ENCODE results near the gene DUSP5.
"Not testable (repeated sequence)": the region's sequence is repeated elsewhere in the genome, so short reads cannot be mapped to it uniquely, and the experiment has no call there.

The DUSP5 gene, protein sequence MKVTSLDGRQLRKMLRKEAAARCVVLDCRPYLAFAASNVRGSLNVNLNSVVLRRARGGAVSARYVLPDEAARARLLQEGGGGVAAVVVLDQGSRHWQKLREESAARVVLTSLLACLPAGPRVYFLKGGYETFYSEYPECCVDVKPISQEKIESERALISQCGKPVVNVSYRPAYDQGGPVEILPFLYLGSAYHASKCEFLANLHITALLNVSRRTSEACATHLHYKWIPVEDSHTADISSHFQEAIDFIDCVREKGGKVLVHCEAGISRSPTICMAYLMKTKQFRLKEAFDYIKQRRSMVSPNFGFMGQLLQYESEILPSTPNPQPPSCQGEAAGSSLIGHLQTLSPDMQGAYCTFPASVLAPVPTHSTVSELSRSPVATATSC

GRCh38 chr10:110497438-110498086 lies at the start of gene DUSP5:
Gene DUSP5, plus strand, starts transcription at chr10:110497907. Its CDS starts 215 bp downstream, at chr10:110498122.
- peak; percentile 24 for DNase-seq

DNA sequence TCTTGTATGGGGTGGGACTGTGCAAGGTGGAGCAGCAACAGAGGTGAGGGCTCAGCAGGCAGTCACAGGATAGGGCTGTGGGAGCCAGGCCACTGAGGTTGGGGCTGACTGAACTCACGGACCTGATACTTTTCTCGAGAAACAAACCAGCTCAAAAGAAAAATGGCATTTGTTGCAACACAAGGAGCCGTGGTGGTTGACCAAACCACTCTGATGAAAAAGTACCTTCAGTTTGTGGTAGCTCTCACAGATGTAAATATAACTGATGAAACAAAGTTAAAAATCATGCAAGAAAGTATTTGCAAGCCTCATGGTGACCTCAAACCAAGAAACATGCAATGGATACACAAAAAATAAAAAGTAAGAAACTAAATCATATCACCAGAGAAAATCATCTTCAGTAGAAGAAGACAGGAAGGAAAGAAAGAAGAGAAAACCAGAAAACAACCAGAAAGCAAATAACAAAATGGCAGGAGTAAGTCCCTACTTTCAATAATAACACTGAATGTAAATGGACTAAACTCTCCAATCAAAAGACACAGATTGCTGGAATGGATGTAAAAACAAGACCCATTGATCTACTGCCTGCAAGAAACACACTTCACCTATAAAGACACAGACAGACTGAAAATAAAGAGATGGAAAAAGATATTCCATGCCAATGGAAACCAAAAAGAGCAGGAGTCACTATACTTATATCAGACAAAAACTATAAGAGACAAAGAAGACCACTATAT lies 48.9 kb upstream of the DUSP5 start:
- DNase-seq = no peak

DNA sequence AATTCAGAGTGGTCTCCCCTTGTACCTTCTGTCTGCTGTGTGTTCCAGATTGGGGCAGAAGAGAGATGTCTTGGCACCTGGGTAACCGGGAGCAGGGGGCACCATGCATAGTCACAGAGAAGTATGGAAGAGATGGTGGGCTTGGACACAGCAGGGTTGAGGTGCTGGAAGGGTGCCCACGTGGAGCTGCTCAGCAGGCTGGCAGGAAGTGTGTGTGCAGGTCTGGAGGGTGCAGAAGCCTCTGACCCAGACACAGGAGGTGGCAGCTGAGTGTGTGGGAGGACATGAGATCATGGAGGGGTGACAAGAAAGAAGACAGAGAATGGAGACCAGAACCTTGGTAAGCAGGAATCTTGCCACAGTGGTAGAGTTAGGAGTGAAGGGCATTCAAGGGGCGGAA lies 42.3 kb upstream of the DUSP5 start:
- no peak for DNase-seq

DNA sequence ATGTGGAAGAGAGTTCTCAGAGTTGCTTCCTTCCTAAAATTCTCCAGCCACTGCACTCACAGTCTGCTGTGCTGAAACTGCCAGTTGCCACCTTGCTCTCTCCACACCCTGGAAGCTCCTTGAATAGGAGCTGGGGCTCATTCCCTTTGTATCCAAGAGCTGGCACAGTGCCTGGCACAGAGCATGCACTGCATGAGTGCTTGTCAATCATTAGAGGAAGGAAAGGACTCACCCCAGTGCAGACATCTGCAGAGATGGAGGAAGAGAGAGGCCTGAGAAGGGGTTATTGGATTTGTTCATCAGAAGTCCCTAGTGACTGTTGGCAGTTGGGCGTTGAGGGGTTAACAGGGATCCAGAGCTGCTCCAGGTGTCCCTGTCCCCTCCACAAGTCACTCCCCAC lies 41.7 kb upstream of the DUSP5 start:
- DNase-seq = no peak

- no peak for DNase-seq
Measured at GRCh38 chr10:110456523-110457091, 41.1 kb upstream of the DUSP5 start.

DNA sequence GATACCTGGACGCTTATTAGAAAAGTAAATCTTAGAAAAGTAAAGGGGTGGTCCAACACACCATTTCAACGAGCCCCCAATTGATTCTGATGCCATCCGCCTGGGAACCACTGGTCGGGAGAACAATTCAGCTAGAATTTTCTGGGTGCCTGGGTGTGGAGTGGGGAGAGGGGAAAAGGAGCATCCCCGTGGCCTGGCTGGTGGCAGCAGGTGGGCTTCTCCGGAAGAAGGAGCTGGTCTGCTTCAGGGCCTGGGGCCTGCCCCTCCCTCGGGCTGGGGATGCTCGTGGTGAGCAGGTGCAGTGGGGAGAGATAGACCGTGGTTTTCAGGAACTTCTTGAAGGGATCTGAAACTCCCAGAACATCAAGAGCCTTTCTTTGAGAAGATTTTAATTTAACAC lies 39.9 kb upstream of the DUSP5 start:
- no peak for DNase-seq

- DNase-seq = no peak
Measured at GRCh38 chr10:110458266-110458920, 39.3 kb upstream of the DUSP5 start.

DNA sequence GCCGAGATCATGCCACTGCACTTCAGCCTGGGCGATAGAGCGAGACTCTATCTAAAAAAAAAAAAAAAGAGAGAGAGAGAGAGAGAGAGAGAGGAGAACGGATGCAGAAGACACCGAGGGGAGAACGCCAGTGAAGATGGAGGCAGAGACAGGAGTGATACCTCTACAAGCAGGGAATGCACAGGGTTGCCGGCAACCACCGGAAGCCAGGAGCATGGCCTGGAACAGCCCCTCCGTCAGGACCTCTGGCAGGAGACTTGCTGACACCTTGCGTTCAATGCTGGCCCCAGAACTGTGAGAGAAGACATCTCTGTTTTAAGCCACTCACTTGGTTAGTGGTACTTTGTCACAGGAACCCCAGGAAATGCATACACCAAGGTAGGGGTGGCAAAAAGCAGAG lies 38.1 kb upstream of the DUSP5 start:
- no peak for DNase-seq

DNA sequence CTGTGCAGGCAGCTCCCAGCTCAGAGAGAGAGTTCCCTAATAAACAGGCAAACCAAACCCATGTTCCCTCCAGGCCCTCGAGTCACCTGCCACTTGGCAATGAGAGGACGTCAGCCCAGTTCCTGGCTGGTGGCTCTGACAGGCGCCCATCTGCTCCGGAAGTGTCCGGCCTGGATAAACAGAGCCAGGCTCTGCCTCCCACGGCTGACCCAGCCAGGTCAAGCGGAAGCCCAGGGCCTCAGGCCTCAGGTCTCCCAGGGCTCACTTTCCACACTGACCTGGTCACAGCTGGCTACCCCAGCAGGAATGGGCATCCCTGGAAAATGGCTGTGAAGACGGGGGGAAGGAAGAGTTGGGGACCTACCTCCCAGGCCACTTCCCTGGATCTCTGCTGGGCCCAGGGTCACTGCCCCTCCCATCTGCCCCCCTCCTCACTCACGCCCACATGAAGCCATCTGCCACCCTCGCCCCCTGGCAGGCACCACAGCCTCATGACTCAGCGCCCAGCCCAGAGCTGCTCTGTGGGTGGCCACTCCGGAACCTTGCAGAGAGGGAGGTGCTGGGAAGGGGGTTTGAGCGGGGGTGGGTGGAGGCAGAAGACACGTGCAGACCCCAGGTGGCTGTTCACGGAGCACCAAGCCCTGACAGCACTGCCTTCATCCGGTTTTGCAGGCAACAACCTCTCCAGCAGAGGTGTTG lies 37.4 kb upstream of the DUSP5 start:
- DNase-seq = no peak

- no peak for DNase-seq
Measured at GRCh38 chr10:110461088-110461487, 36.6 kb upstream of the DUSP5 start.

DNA sequence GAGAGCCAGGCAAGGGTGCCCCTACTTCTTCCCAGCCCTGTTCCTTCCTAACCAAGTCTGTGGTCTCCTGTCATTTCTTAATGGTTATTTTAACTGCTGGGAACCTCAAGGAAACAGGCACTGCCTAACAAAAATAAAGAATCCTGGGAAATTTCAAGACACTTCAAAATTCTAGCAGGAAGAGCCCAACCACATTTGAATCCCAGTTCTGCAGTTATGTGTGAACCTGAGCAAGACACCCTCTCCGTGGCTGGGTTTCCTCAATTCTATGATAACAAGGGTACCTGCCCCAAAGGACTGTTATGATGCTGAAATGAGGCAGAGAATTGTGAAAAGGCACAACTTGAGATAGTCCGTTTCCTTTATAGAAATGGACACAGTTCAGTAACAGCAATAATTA lies 36.2 kb upstream of the DUSP5 start:
- DNase-seq = no peak

- no peak for DNase-seq
Measured at GRCh38 chr10:110462166-110463095, 35.3 kb upstream of the DUSP5 start.

- not testable (repeated sequence) for DNase-seq
Measured at GRCh38 chr10:110468258-110468657, 29.4 kb upstream of the DUSP5 start.

GRCh38 chr10:110470541-110470940 lies 27.2 kb upstream of the DUSP5 start:
- not testable (repeated sequence) for DNase-seq

DNA sequence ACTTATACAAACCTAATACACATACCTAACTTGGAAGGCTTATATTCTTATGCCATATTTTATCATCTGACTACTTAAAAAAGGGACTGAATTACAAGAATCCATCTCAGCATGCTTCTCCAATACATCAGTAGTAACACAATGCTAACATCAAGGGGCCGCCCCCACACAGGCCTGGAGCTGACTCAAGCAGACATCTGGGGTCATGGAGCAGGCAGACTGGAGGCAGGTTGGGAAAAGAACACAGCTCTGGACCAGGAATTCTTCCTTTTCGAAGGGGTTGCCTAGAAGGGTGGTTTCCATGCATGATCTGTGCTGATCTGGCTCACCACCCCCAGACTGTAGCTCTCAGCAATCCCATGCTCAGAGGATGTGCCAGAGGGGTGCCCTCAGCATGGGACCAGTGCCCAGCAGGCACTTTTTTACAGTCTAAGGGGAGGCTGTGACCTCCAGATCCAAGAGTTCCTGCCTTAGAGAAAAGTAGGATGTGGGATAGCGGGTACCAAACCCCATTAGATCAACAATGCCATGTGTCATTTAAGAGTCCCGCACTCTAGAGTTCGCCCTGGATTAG lies 26.1 kb upstream of the DUSP5 start:
- no peak for DNase-seq

GRCh38 chr10:110474017-110474416 lies 23.7 kb upstream of the DUSP5 start:
- no peak for DNase-seq

GRCh38 chr10:110474826-110475225 lies 22.9 kb upstream of the DUSP5 start:
- no peak for DNase-seq

- no peak for DNase-seq
Measured at GRCh38 chr10:110475722-110476515, 21.8 kb upstream of the DUSP5 start.

DNA sequence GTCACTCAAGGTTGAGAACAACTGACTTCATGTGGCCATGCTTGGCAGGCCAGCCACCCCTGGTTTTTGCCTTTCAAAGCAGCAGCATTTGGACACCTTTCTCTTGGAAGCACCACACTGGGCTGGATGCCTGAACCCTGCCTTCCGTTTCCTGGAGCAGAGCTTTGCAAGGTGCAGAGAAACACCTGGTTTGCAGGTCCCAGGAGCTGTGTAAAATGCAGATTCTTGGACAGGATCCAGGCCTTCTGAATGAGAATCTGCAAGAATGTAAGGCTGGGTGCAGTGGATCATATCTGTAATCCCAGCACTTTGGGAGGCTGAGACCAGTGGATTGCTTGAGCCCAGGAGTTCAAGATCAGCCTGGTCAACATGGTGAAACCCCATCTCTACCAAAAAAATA lies 18.0 kb upstream of the DUSP5 start:
- no peak for DNase-seq

DNA sequence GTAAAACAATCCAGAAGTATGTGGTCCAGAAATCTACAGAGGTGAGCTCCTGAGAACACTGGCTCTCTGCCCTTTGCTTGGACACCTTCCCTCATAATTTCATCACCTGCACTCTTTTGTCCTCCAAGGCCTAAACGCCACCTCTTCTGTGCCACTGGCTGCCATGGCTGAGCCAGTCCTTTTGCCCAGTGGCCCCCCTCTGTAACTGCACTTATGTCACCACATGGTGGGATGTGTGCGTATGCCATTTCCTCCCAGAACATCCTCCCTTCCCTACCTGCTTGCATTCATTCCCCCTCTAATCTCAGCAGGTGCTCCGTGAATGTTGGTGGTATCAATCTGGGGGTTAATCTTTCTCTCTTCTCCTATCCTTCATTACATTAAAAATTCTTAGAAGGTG lies 17.3 kb upstream of the DUSP5 start:
- no peak for DNase-seq

Measured in NCI-H2107 (cell line).